Hair follicle dermal papilla cell (primary cell): ENCODE measurements around the gene UNC93A. TPM values are rescaled to one million over a fixed set of nuclear protein-coding genes. Genes with fewer than 3 reads are reported as not detected.

Source experiments
- total RNA-seq: library from RNA; depleted of rRNA; stranded (reverse); fragments of >200 nt; gene quantifications from 2 replicates; pipeline ENCODE4 v1.2.3, GENCODE V29; 2012

UNC93A gene
- total RNA-seq: not detected in 2 replicates

DNA sequence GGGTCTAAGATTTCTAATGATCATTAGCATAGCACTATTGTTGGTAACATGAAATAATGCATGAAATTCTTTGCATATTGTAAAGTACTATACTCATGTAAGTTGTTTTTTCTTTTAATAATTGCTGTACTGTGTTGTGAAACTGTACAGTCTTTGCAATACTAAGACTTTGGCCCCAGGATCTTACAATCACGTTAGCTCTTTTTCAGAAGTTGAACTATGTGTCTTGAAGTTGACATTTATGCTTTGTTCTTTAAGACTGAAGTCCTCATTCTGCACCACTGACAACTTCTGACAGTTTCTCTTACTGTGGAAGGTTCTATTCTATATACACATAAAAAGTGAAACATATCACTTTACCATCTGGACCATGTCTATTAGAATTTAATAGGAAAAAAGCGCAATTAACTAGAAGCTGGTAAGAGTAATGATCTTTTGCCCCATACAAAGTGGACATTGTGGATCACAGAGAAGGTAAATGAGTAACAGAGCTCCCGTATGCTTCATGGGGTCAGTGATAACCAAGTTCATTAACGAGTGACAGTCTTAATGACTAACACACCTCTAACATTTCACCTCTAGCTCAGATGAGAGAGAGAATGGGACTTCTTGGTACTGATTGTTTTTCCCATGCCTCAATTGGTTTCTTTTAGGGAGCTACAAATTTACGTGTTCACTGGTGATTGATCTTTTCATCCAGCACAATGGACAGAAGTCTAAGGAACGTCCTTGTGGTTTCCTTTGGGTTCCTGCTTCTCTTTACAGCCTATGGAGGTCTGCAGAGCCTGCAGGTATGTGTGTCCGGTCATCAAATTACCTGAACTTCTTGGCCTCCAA lies at the start of gene UNC93A:
UNC93A (plus strand) TSS at position 530 of the 837 bp plus-strand sequence; CDS start at position 705, 175 bp downstream.

Other genes with a start within 250 kb of the UNC93A start
- gene CCR6, start 168.2 kb upstream of the UNC93A start, total RNA-seq: not detected in 2 replicates
- gene GPR31, start 133.3 kb upstream of the UNC93A start, total RNA-seq: not detected in 2 replicates
- gene TTLL2, start 33.8 kb downstream of the UNC93A start, total RNA-seq: not detected in 2 replicates